Prostate gland (tissue), 2 donors: ENCODE results near the gene MAN2B2. TPM values are rescaled to one million over a fixed set of nuclear protein-coding genes. Genes with fewer than 3 reads are reported as not detected.

Source experiments
- DNase-seq: peaks from one replicate; pipeline ENCODE4 v3.0.0-alpha.2; 2019; ENCODE audit warnings: low spot score
- H3K27ac ChIP-seq, 2 donors: fragments of 200-600 bp; sonication (generic); 2 replicates each; pipeline ENCODE4 v1.5.1; 2017 to 2019
- H3K27me3 ChIP-seq: fragments of 200-600 bp; sonication (generic); replicated peaks from 2 replicates; pipeline ENCODE4 v1.5.1; 2019; ENCODE audit not compliant: insufficient read depth
- H3K36me3 ChIP-seq, 2 donors: fragments of 200-600 bp; sonication (generic); 1 replicate in 1 of 2; 2 replicates in 1 of 2; pipeline versions ENCODE4 v1.5.1 to v1.8.1; 2017 to 2019
- H3K4me1 ChIP-seq: fragments of 200-600 bp; sonication (generic); replicated peaks from 2 replicates; pipeline ENCODE4 v1.5.1; 2019
- H3K4me3 ChIP-seq, 2 donors: fragments of 200-600 bp; sonication (generic); 2 replicates each; pipeline ENCODE4 v1.5.1; 2017 to 2019
- H3K9me3 ChIP-seq: fragments of 200-600 bp; sonication (generic); 2 replicates; pipeline ENCODE4 v1.5.1; 2017
- CTCF ChIP-seq, 4 experiments: fragments of 200-600 bp in 2 of 4; fragments of 450-650 bp in 2 of 4; sonication (generic) in 2 of 4; IDR thresholded peaks; 1 replicate in 3 of 4; 2 replicates in 1 of 4; pipeline ENCODE4 v1.5.1; 2016 to 2019; ENCODE audit warnings: antibody characterized with exemption in 4 of 4, mild to moderate bottlenecking in 2 of 4, moderate library complexity in 2 of 4
- POLR2A ChIP-seq: fragments of 450-650 bp; IDR thresholded peaks from one replicate; pipeline ENCODE4 v1.6.1; 2016; ENCODE audit warnings: antibody characterized with exemption, mild to moderate bottlenecking
- POLR2AphosphoS5 ChIP-seq: sonication (generic); formaldehyde crosslinking; IDR thresholded peaks from one replicate; pipeline ENCODE4 v1.6.1; 2017; ENCODE audit warnings: antibody characterized with exemption
- WGBS: methylation state at CpG from one replicate; pipeline ENCODE4 v1.1.5; 2018; 5-methylcytosine and 5-hydroxymethylcytosine counted together
- intact Hi-C: fragments of 100-400 bp; cut with DNase I; formaldehyde crosslinking; loops from one replicate; pipeline ENCODE4 v1.14.2; 2022
- total RNA-seq, 2 donors: library from RNA; depleted of rRNA; stranded (reverse); fragments of >200 nt; gene quantifications; one replicate each; pipeline ENCODE4 v1.1.0, GENCODE V29; 2016

MAN2B2 gene
- total RNA-seq, 2 donors from 2014 or later = 52.7 to 69.5 TPM

DNA sequence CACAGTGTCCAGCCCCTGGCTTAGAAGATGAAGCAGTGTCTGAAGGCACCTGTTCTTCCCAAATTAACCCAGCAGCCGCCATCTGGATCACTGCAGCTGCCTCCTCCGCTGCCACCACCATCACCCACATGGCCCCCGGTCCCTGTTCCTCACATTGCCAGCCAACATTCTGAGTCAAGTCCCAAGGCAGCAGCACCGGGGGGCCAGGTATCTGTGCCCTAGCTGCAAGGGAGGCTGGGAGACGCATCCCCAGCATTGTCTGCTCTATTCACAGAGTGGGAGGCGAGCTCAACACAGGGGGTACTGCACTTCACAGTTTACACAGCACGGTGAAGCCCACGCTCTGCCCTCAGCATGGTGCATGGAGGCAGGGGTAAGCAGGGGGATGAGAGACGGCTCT lies 42.3 kb upstream of the MAN2B2 start:
- TF ChIP-seq CTCF (IDR thresholded peaks at IDR 0.05) (no peak), POLR2AphosphoS5 (no peak)
- no peak overlapping the region for H3K27ac ChIP-seq
- intact Hi-C loops = no loop called here
- no peak overlapping the region for H3K4me3 ChIP-seq
- no peak for DNase-seq
- H3K36me3 ChIP-seq = no peaks in the 10 kb centered on the region
- 76% methylated on average over 9 of the region's 9 CpGs for WGBS
- no peaks in the 10 kb centered on the region for H3K9me3 ChIP-seq
- no peaks in the 10 kb centered on the region for H3K27me3 ChIP-seq
- no peaks in the 10 kb centered on the region for H3K4me1 ChIP-seq

- Histone ChIP-seq H3K9me3 (no peaks in the 10 kb centered on the region), H3K27ac (no peak overlapping the region), H3K4me3 (no peak overlapping the region), H3K36me3 (no peaks in the 10 kb centered on the region), H3K27me3 (peaks cover 1% of the 10 kb centered on the region), H3K4me1 (no peaks in the 10 kb centered on the region)
- 86% methylated on average over 1 of the region's 1 CpG for WGBS
- intact Hi-C loops = no loop called here
- DNase-seq = no peak
- TF ChIP-seq POLR2A (no peak), POLR2AphosphoS5 (no peak), CTCF (IDR thresholded peaks at IDR 0.05) (no peak)
These were observed 40.9 kb upstream of the MAN2B2 start for GRCh38 chr4:6534050-6534449.

DNA sequence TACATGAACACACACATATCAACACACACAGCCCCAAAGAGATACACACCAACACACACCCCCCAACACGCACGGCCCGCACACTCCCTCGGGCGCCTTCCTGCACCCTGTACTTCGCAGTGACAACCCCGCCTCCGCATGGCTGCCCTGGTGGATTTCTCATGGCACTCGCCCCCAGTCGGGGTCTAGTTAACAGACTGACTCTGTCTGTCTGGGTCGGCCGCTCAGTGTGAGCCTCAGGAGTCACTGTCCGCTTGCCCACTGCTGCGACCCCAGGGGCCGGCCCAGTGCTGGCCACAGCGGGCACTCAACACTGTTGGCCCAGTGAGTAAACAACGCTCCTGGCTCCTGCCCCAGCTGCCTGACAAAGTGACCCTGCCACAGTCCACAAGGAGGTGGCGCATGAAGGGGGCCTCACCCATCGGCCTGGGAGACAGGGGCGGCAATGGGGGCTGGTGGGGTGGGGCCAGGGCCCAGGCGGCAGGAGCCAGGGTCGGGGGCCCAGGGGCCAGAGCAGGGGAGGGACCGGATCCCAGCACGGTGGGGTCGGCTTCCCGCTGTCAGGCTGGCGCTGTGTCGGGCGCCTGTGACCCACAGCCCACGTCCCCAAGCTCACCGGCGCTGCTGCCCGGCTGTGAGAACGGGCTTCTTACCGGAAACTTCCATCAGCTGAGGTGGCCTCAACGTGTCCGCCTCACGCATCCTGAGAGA lies 40.2 kb upstream of the MAN2B2 start:
- WGBS = 88% methylated on average over 33 of the region's 38 CpGs
- Histone ChIP-seq H3K4me1 (no peaks in the 10 kb centered on the region), H3K4me3 (no peak overlapping the region), H3K27me3 (peaks cover 4% of the 10 kb centered on the region), H3K36me3 (no peaks in the 10 kb centered on the region), H3K9me3 (no peaks in the 10 kb centered on the region), H3K27ac (no peak overlapping the region)
- intact Hi-C loops = no loop called here
- TF ChIP-seq POLR2A (no peak), CTCF (IDR thresholded peaks at IDR 0.05) (no peak), POLR2AphosphoS5 (no peak)
- DNase-seq = no peak

DNA sequence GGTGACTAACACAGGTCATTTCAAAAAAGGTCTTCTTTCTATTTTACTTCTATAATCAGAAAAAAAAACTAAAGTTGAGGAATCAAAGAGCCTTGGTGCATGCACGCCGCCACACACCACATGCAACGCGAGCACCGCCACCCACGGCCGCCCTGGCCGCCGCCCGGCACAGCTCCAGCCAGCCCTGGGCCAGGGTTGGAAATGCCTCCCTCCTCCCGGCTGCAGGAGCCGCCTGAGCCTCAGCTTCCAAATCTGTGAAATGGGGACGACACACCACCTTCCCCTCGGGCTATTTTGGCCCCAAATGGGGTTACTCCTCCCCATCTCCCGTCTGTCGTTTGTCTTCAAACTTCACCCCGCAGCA lies 39.7 kb upstream of the MAN2B2 start:
- Histone ChIP-seq H3K27me3 (peaks cover 6% of the 10 kb centered on the region), H3K27ac (no peak overlapping the region), H3K9me3 (no peaks in the 10 kb centered on the region), H3K36me3 (no peaks in the 10 kb centered on the region), H3K4me1 (no peaks in the 10 kb centered on the region), H3K4me3 (no peak overlapping the region)
- 89% methylated on average over 17 of the region's 17 CpGs for WGBS
- no peak for TF ChIP-seq POLR2AphosphoS5
- no peak for TF ChIP-seq POLR2A
- TF ChIP-seq CTCF (IDR thresholded peaks at IDR 0.05) = no peak
- DNase-seq = no peak
- intact Hi-C loops = no loop called here

DNA sequence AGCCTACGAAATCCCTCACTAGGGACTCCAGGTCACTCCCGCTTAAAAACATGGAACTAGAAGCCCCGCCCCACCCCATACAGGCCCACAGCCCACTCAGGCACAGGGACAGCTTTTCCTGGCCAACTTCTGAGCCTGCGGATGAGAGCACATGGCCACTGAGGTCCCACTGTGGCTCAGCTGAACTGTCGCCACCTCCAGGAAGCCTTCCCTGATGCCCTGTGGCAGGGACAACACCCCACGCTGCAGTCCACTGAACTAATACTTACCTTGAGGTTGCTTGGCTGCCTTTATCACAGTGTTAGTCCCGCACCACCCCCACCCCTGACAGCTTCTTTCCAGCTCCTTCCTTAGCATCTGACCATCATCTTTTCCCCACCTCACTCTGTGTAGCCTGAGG lies 39.3 kb upstream of the MAN2B2 start:
- TF ChIP-seq POLR2AphosphoS5 = no peak
- peaks cover 6% of the 10 kb centered on the region for H3K27me3 ChIP-seq
- intact Hi-C loops = no loop called here

More for the DNA sequence above, 39.3 kb upstream of the MAN2B2 start:
- DNase-seq = no peak
- H3K36me3 ChIP-seq = no peaks in the 10 kb centered on the region
- H3K4me3 ChIP-seq = no peak overlapping the region
- no peaks in the 10 kb centered on the region for H3K9me3 ChIP-seq
- no peak overlapping the region for H3K27ac ChIP-seq
- no peaks in the 10 kb centered on the region for H3K4me1 ChIP-seq
- WGBS = 85% methylated on average over 7 of the region's 7 CpGs
